H1 (cell line): ENCODE results near the gene DOCK3. TPM values are rescaled to one million over a fixed set of nuclear protein-coding genes. Genes with fewer than 3 reads are reported as not detected.

Experiments used
- CTCF ChIA-PET: fragments of 300-600 bp; sonication (Branson Sonifier 250); formaldehyde crosslinking; loops from one replicate; lab custom pipeline; 2021; ENCODE audit not compliant: partially characterized antibody; lab: Charles Lee
- POLR2A ChIA-PET: fragments of 300-600 bp; sonication (Branson Sonifier 250); formaldehyde crosslinking; loops from one replicate; lab custom pipeline; 2021; ENCODE audit warnings: inconsistent platforms; ENCODE audit not compliant: partially characterized antibody; lab: Charles Lee
- DNase-seq, 2 experiments: peaks; one replicate each; pipeline versions ENCODE4 v3.0.0 to v3.0.0-alpha.2; 2010 to 2022; ENCODE audit warnings: low spot score in 2 of 2, low read depth in 1 of 2, mixed read lengths in 1 of 2
- FAIRE-seq: peaks from 2 replicates; lab custom pipeline; 2011; peaks lifted over from hg19 to GRCh38; lab: Jason Lieb, UNC
- H2AFZ ChIP-seq: 2 replicates; pipeline ENCODE4 v1.8.1; 2012; ENCODE audit warnings: low read length, inconsistent platforms
- H2AK5ac ChIP-seq: 2 replicates; pipeline ENCODE4 v1.6.1; 2013; ENCODE audit warnings: low read depth, low read length
- H2BK120ac ChIP-seq: replicated peaks from 2 replicates; pipeline ENCODE3; 2013; ENCODE audit warnings: low read depth, low read length, inconsistent platforms
- H2BK12ac ChIP-seq: 2 replicates; pipeline ENCODE4 v1.6.1; 2013; ENCODE audit warnings: low read depth, low read length
- H2BK15ac ChIP-seq: 2 replicates; pipeline ENCODE4 v1.6.1; 2013; ENCODE audit warnings: low read length
- H2BK20ac ChIP-seq: 2 replicates; pipeline ENCODE4 v1.6.1; 2013; ENCODE audit warnings: low read length
- H2BK5ac ChIP-seq: 2 replicates; pipeline ENCODE4 v1.6.1; 2013; ENCODE audit warnings: low read depth, low read length
- H3K14ac ChIP-seq: 2 replicates; pipeline ENCODE4 v1.6.1; 2013; ENCODE audit warnings: inconsistent platforms; ENCODE audit not compliant: insufficient read length
- H3K18ac ChIP-seq: 2 replicates; pipeline ENCODE4 v1.6.1; 2013; ENCODE audit warnings: low read length; ENCODE audit errors: extremely low read depth
- H3K23ac ChIP-seq: 2 replicates; pipeline ENCODE4 v1.6.1; 2013; ENCODE audit warnings: inconsistent platforms; ENCODE audit not compliant: insufficient read length
- H3K23me2 ChIP-seq: 2 replicates; pipeline ENCODE4 v1.6.1; 2013; ENCODE audit warnings: low read depth, low read length
- H3K27ac ChIP-seq: 2 replicates; pipeline ENCODE4 v1.6.1; 2011; ENCODE audit warnings: low read depth, low read length, inconsistent platforms
- H3K27me3 ChIP-seq, 4 experiments: replicated peaks in 1 of 4; 1 replicate in 1 of 4; 2 replicates in 3 of 4; pipeline versions ENCODE4 v1.6.1 to v1.8.1; 2011 to 2013; ENCODE audit warnings: low read length in 3 of 4, mild to moderate bottlenecking in 3 of 4, inconsistent platforms in 2 of 4, mixed read lengths in 2 of 4, moderate library complexity in 1 of 4; ENCODE audit not compliant: control insufficient read depth in 3 of 4, insufficient read depth in 3 of 4; ENCODE audit errors: extremely low read depth in 1 of 4
- H3K36me3 ChIP-seq, 4 experiments: 2 replicates each; pipeline versions ENCODE4 v1.6.1 to v1.8.1; 2011 to 2013; ENCODE audit warnings: mild to moderate bottlenecking in 4 of 4, low read length in 3 of 4, moderate library complexity in 2 of 4, control low read depth in 1 of 4, inconsistent platforms in 1 of 4; ENCODE audit not compliant: insufficient read depth in 4 of 4, control insufficient read depth in 2 of 4
- H3K4ac ChIP-seq: replicated peaks from 2 replicates; pipeline ENCODE3; 2013; ENCODE audit warnings: low read length, low read depth, mixed read lengths, inconsistent platforms; ENCODE audit not compliant: insufficient read length
- H3K4me1 ChIP-seq, 4 experiments: replicated peaks in 1 of 4; 1 replicate in 1 of 4; 2 replicates in 3 of 4; pipeline versions ENCODE4 v1.6.1 to v1.8.1; 2011 to 2013; ENCODE audit warnings: low read length in 3 of 4, inconsistent platforms in 2 of 4, mixed read lengths in 1 of 4; ENCODE audit not compliant: insufficient read depth in 4 of 4, control insufficient read depth in 3 of 4
- H3K4me2 ChIP-seq, 2 experiments: 2 replicates each; pipeline versions ENCODE4 v1.6.1 to v1.8.1; 2011 to 2013; ENCODE audit warnings: low read depth in 2 of 2, low read length in 2 of 2, control low read depth in 1 of 2, inconsistent platforms in 1 of 2, mild to moderate bottlenecking in 1 of 2; ENCODE audit not compliant: insufficient read depth in 1 of 2
- H3K4me3 ChIP-seq, 4 experiments: fragments of 200-600, 300-600 bp in 1 of 4; sonication (generic), shearing (Covaris generic), sonication (Bioruptor Twin) in 1 of 4; 2 replicates each; pipeline versions ENCODE4 v1.5.1 to v1.8.1; 2011 to 2016; ENCODE audit warnings: low read length in 4 of 4, low read depth in 3 of 4, control low read depth in 2 of 4, inconsistent platforms in 2 of 4, mild to moderate bottlenecking in 2 of 4, mixed read lengths in 1 of 4, moderate library complexity in 1 of 4; ENCODE audit not compliant: insufficient read depth in 2 of 4; ENCODE audit errors: extremely low read depth in 1 of 4
- H3K56ac ChIP-seq: replicated peaks from 2 replicates; pipeline ENCODE3; 2013; ENCODE audit warnings: low read depth, mild to moderate bottlenecking, mixed read lengths, low read length, inconsistent platforms; ENCODE audit not compliant: insufficient read length
- H3K79me1 ChIP-seq: 2 replicates; pipeline ENCODE4 v1.6.1; 2013; ENCODE audit warnings: low read depth, low read length, control low read depth
- H3K79me2 ChIP-seq, 2 experiments: 2 replicates each; pipeline versions ENCODE4 v1.6.1 to v1.8.1; 2012 to 2013; ENCODE audit warnings: low read length in 2 of 2, mild to moderate bottlenecking in 2 of 2, inconsistent platforms in 1 of 2; ENCODE audit not compliant: insufficient read depth in 2 of 2, control insufficient read depth in 1 of 2
- H3K9ac ChIP-seq, 4 experiments: replicated peaks in 1 of 4; 1 replicate in 1 of 4; 2 replicates in 3 of 4; pipeline versions ENCODE4 v1.6.1 to v1.8.1; 2011 to 2013; ENCODE audit warnings: low read depth in 3 of 4, low read length in 3 of 4, control low read depth in 2 of 4, mild to moderate bottlenecking in 2 of 4, moderate library complexity in 2 of 4, inconsistent platforms in 1 of 4; ENCODE audit errors: extremely low read depth in 1 of 4
- H3K9me3 ChIP-seq, 2 experiments: 2 replicates each; pipeline versions ENCODE4 v1.6.1 to v1.8.1; 2012 to 2013; ENCODE audit warnings: mild to moderate bottlenecking in 2 of 2, moderate library complexity in 2 of 2, control low read depth in 1 of 2, inconsistent platforms in 1 of 2, low read depth in 1 of 2, low read length in 1 of 2, mixed read lengths in 1 of 2; ENCODE audit not compliant: insufficient read depth in 2 of 2
- H4K20me1 ChIP-seq, 2 experiments: replicated peaks in 1 of 2; 2 replicates each; pipeline versions ENCODE3 to v1.8.1; 2011 to 2013; ENCODE audit warnings: inconsistent platforms in 2 of 2, low read length in 2 of 2, mild to moderate bottlenecking in 1 of 2; ENCODE audit not compliant: insufficient read depth in 2 of 2, control insufficient read depth in 1 of 2
- H4K5ac ChIP-seq: 2 replicates; pipeline ENCODE4 v1.6.1; 2013; ENCODE audit warnings: low read length, low read depth, mixed read lengths, inconsistent platforms; ENCODE audit not compliant: insufficient read length
- H4K8ac ChIP-seq: 2 replicates; pipeline ENCODE4 v1.8.0; 2013; ENCODE audit warnings: mild to moderate bottlenecking, moderate library complexity, low read length, inconsistent platforms; ENCODE audit not compliant: insufficient read depth; ENCODE audit errors: extremely low read depth
- H4K91ac ChIP-seq: replicated peaks from 2 replicates; pipeline ENCODE3; 2013; ENCODE audit warnings: low read length, mixed read lengths, inconsistent platforms; ENCODE audit not compliant: insufficient read length
- SP2 ChIP-seq: IDR thresholded peaks from 2 replicates; pipeline ENCODE4 v1.6.1; 2012; ENCODE audit warnings: mild to moderate bottlenecking, low read length, inconsistent platforms
- USF2 ChIP-seq: IDR thresholded peaks from 2 replicates; pipeline ENCODE4 v1.6.1; 2011; ENCODE audit warnings: low read length, improper control_type of control experiment
- WGBS, 2 experiments: shearing (Covaris generic) in 1 of 2; methylation state at CpG; one replicate each; pipeline versions ENCODE4 v1.1.6 to v1.1.7; 2013 to 2015; ENCODE audit warnings: low lambda C conversion rate in 2 of 2, mixed read lengths in 2 of 2, inconsistent platforms in 1 of 2, low coverage in 1 of 2, missing lambda C conversion rate in 1 of 2; ENCODE audit not compliant: insufficient replicate concordance in 2 of 2, insufficient coverage in 1 of 2, insufficient read length in 1 of 2; ENCODE audit errors: extremely low coverage in 1 of 2, missing lambda C conversion rate in 1 of 2; 5-methylcytosine and 5-hydroxymethylcytosine counted together
- polyA plus RNA-seq, 7 experiments: library from polyadenylated mRNA; depleted of rRNA in 3 of 7; stranded (reverse) in 5 of 7; unstranded in 2 of 7; fragments of >200 nt in 5 of 7; fragments of 200-250 nt in 2 of 7; gene quantifications; 1 replicate in 5 of 7; 2 replicates in 1 of 7; 4 replicates in 1 of 7; pipeline versions ENCODE4 v1.2.1 to v1.2.3, GENCODE V29; 2011 to 2013; ENCODE audit warnings: missing spikeins in 2 of 7, mixed read lengths in 2 of 7
- total RNA-seq: library from RNA; stranded (reverse); fragmentation: NEBNext Ultra II Directional; extraction: Animal tissue kit (Norgen Biotek cat#: 25700); gene quantifications from 2 replicates; pipeline ENCODE4 v1.2.1, GENCODE V29; 2021

Gene DOCK3
- total and polyA plus RNA-seq, 2 of the 8 experiments (the other 6 are each of a cell fraction or from before 2014, with no cell fraction given), result 2.7 to 5.0 TPM

DNA sequence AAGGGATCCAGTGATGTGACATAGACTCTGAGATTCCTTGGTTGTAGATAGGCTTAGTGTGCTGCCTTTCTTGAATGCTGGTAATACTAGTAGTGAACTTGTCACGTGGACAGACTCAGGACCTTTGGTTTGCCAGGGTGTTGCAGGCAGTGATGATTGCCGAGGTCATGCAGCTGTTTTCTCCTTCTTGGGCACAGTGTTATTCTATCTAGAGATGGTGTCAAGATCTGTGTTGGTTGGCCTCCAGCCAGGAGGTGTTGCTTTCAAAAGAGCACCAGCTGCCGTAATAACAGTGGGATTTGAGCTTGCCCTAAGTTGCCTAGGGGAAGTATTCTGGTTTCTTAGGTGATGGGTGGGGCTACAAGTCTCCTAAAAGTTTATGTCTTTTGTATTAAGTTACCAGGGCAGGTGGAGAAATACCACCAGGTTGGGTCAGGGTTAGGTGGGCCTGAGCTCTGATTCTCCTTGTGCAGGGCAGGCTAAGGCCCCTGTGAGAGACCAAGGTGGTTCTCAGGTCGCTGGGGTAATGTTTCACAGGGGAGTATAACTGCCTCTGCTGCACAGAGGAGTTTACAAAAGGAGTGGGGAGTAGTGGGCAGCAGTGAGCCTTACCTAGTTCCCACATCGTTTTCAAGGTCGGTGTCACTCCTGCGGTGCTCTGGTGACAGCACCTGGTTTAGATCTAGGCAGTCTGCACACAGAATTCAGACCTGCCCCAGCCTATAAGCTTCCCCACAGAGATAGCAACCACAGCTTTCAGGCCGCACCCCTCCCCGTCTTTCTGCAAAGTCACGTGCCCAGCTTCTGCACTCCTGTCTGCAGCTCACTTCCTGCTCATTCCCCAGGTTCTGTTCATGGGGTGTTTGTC, 350.3 kb downstream of the DOCK3 start:
- no peak overlapping the region for H3K4me2 ChIP-seq
- H3K9ac ChIP-seq, result no peak overlapping the region
- no peak overlapping the region; the same call in 1 of the 2 replicates for H2BK15ac ChIP-seq
- H4K20me1 ChIP-seq, result peaks cover 0 to 1% of the 10 kb centered on the region in 2 experiments
- H3K27me3 ChIP-seq, result no peaks in the 10 kb centered on the region
- no peaks in the 10 kb centered on the region; the same call in 1 of the 2 replicates for H3K23me2 ChIP-seq
- no peak overlapping the region for H2BK12ac ChIP-seq
- no peaks in the 10 kb centered on the region; the same call in 1 of the 2 replicates for H3K79me1 ChIP-seq
- H2AFZ ChIP-seq, result no peak overlapping the region
- H2BK20ac ChIP-seq, result no peak overlapping the region
- no peak overlapping the region for H3K23ac ChIP-seq
- no peak overlapping the region for H2AK5ac ChIP-seq
- no peak overlapping the region for H2BK120ac ChIP-seq
- ChIA-PET POLR2A (no interaction called here), CTCF (interaction anchor here (1.6 kb wide), 1 partner anchor 46 kb away, joined by 3 read pairs; no protein-coding TSS in a partner anchor)
- no peaks in the 10 kb centered on the region for H3K79me2 ChIP-seq
- WGBS, 2 experiments, result 77% methylated on average over 10 of the region's 10 CpGs; no CpG with 5 or more reads in 1 of the 2 experiments
- DNase-seq (no peak), FAIRE-seq (no peak)
- peak overlapping the region; percentile 53 for H3K4ac ChIP-seq
- no peak overlapping the region for H3K56ac ChIP-seq
- TF ChIP-seq SP2, result no peak
- TF ChIP-seq USF2, result peak; percentile 24; the same call in 1 of the 2 replicates
- no peak overlapping the region for H3K27ac ChIP-seq
- H3K14ac ChIP-seq, result no peak overlapping the region
- peaks cover 3 to 4% of the 10 kb centered on the region in 2 experiments; a peak in 1 of 4 replicates for H3K9me3 ChIP-seq
- H4K8ac ChIP-seq, result no peak overlapping the region
- peak overlapping the region; percentile 48; the same call in 1 of the 2 replicates for H3K18ac ChIP-seq
- no peaks in the 10 kb centered on the region for H3K36me3 ChIP-seq
- H4K5ac ChIP-seq, result no peak overlapping the region
- H3K4me1 ChIP-seq, result peaks cover 0 to 6% (median 1%) of the 10 kb centered on the region in 4 experiments; a peak in 2 of 7 replicates
- no peak overlapping the region for H3K4me3 ChIP-seq
- no peak overlapping the region for H4K91ac ChIP-seq
- no peak overlapping the region for H2BK5ac ChIP-seq
